A549 (cell line): Measurements from ENCODE around the gene TAF1B. TPM values are rescaled to one million over a fixed set of nuclear protein-coding genes. Genes with fewer than 3 reads are reported as not detected.

ENCODE experiments used
- ATAC-seq, 2 experiments: fragments of 200-7000 bp in 1 of 2; fragments of >200 bp in 1 of 2; cut with Nextera tagmentation in 1 of 2; cut with Tn5 transposase in 1 of 2; 3 replicates each; pipeline versions ENCODE4 v1.8.0 to v1.9.1; 2018 to 2020; ENCODE audit warnings: mild to moderate bottlenecking in 1 of 2, moderate library complexity in 1 of 2
- CTCF ChIA-PET: fragments of 300-600 bp; sonication (Branson Sonifier 250); formaldehyde crosslinking; extraction: SDS; loops from one replicate; lab custom pipeline; 2021; ENCODE audit warnings: antibody characterized with exemption, inconsistent platforms; lab: Yijun Ruan, JAX
- POLR2A ChIA-PET: fragments of 350-600 bp; formaldehyde crosslinking; extraction: SDS; loops from one replicate; lab custom pipeline; 2021; ENCODE audit warnings: antibody characterized with exemption, inconsistent platforms; lab: Yijun Ruan, JAX
- DNase-seq, 2 experiments: peaks; one replicate each; pipeline versions ENCODE4 v3.0.0 to v3.0.0-alpha.2; 2011 to 2016; ENCODE audit warnings: low read depth in 1 of 2, low spot score in 1 of 2
- FAIRE-seq: peaks from 2 replicates; lab custom pipeline; 2011; peaks lifted over from hg19 to GRCh38; lab: Jason Lieb, UNC
- H3K27ac ChIP-seq, 2 experiments: fragments of >200 bp; sonication (Bioruptor Twin); formaldehyde crosslinking; 3 replicates each; pipeline ENCODE4 v1.5.1; 2016 to 2017
- H3K4me1 ChIP-seq: fragments of >200 bp; sonication (Bioruptor Twin); formaldehyde crosslinking; 3 replicates; pipeline ENCODE4 v1.6.1; 2016
- H3K4me2 ChIP-seq: fragments of >200 bp; sonication (Bioruptor Twin); formaldehyde crosslinking; 3 replicates; pipeline ENCODE4 v1.6.1; 2016
- H3K4me3 ChIP-seq: fragments of >200 bp; sonication (Bioruptor Twin); formaldehyde crosslinking; 3 replicates; pipeline ENCODE4 v1.5.1; 2016
- H3K9me3 ChIP-seq: fragments of >200 bp; sonication (Bioruptor Twin); formaldehyde crosslinking; 3 replicates; pipeline ENCODE4 v1.6.1; 2016
- CBX2 ChIP-seq: fragments of 200-600 bp; sonication (generic); IDR thresholded peaks from 2 replicates; pipeline ENCODE4 v1.6.1; 2016; ENCODE audit warnings: low read depth, mild to moderate bottlenecking, borderline replicate concordance
- CBX8 ChIP-seq: fragments of 200-600 bp; sonication (generic); IDR thresholded peaks from 2 replicates; pipeline ENCODE4 v1.6.1; 2016
- CHD2 ChIP-seq: fragments of 150-350 bp; IDR thresholded peaks from 2 replicates; pipeline ENCODE4 v1.6.1; 2014; ENCODE audit warnings: low read length; ENCODE audit not compliant: partially characterized antibody
- CHD4 ChIP-seq: fragments of 200-600 bp; sonication (generic); IDR thresholded peaks from 2 replicates; pipeline ENCODE4 v1.6.1; 2016; ENCODE audit warnings: antibody characterized with exemption, mild to moderate bottlenecking, borderline replicate concordance
- ELK1 ChIP-seq: fragments of 150-350 bp; IDR thresholded peaks from 2 replicates; pipeline ENCODE4 v1.6.1; 2014; ENCODE audit warnings: low read depth, mild to moderate bottlenecking, low read length
- FOSB ChIP-seq: fragments of 250-450 bp; sonication (Bioruptor Pico); IDR thresholded peaks from 2 replicates; pipeline ENCODE4 v1.5.0; 2020; ENCODE audit warnings: mild to moderate bottlenecking, moderate library complexity
- GATA3 ChIP-seq: IDR thresholded peaks from 2 replicates; pipeline ENCODE4 v1.6.1; 2012; ENCODE audit warnings: borderline replicate concordance
- HEYL ChIP-seq: fragments of 250-450 bp; sonication (Bioruptor Pico); IDR thresholded peaks from 2 replicates; pipeline ENCODE4 v1.8.0; 2021; ENCODE audit warnings: mild to moderate bottlenecking, moderate library complexity
- MAFK ChIP-seq: fragments of 450-650 bp; IDR thresholded peaks from 2 replicates; pipeline ENCODE4 v1.6.1; 2014; ENCODE audit not compliant: partially characterized antibody
- MYC ChIP-seq: IDR thresholded peaks from 2 replicates; pipeline ENCODE4 v1.6.1; 2012; ENCODE audit warnings: mild to moderate bottlenecking, inconsistent platforms, low read length, improper control_type of control experiment, borderline replicate concordance
- NFE2L2 ChIP-seq: fragments of 150-350 bp; conservative IDR thresholded peaks from 2 replicates; pipeline ENCODE4 v1.6.1; 2014; ENCODE audit warnings: low read length
- PBX3 ChIP-seq: IDR thresholded peaks from 2 replicates; pipeline ENCODE4 v1.6.1; 2012
- RARB ChIP-seq: fragments of 250-450 bp; sonication (Bioruptor Pico); IDR thresholded peaks from 2 replicates; pipeline ENCODE4 v1.8.0; 2021; ENCODE audit warnings: mild to moderate bottlenecking, moderate library complexity
- SMC3 ChIP-seq: fragments of >200 bp; sonication (Bioruptor Twin); formaldehyde crosslinking; IDR thresholded peaks from 3 replicates; pipeline ENCODE4 v1.6.1; 2018; ENCODE audit warnings: inconsistent platforms
- TFCP2L1 ChIP-seq: fragments of 250-450 bp; sonication (Bioruptor Pico); IDR thresholded peaks from 2 replicates; pipeline ENCODE4 v1.5.0; 2021; ENCODE audit warnings: mild to moderate bottlenecking
- USF2 ChIP-seq: fragments of 450-650 bp; IDR thresholded peaks from 2 replicates; pipeline ENCODE4 v1.6.1; 2014; ENCODE audit warnings: antibody characterized with exemption
- ZC3H11A ChIP-seq: fragments of 450-650 bp; IDR thresholded peaks from 2 replicates; pipeline ENCODE4 v1.6.1; 2014; ENCODE audit warnings: antibody characterized with exemption, mild to moderate bottlenecking
- ZFP36 ChIP-seq: fragments of 450-650 bp; IDR thresholded peaks from 2 replicates; pipeline ENCODE4 v1.6.1; 2014; ENCODE audit warnings: borderline replicate concordance; ENCODE audit not compliant: partially characterized antibody
- WGBS: methylation state at CpG from one replicate; pipeline ENCODE4 v1.1.6; 2017; ENCODE audit errors: missing lambda C conversion rate; 5-methylcytosine and 5-hydroxymethylcytosine counted together
- polyA plus RNA-seq, 4 experiments: library from polyadenylated mRNA; depleted of rRNA in 3 of 4; stranded (reverse); fragments of >200 nt; fragmentation: RNase III in 1 of 4; extraction: RNeasy Plus Mini Kit Qiagen cat#74134 plus additional on column Dnase treatment in 1 of 4; gene quantifications; 2 replicates in 3 of 4; 3 replicates in 1 of 4; pipeline ENCODE4 v1.2.3, GENCODE V29; 2011 to 2017

Gene TAF1B
- polyA plus RNA-seq, 2 of the 4 experiments (the other 2 are of a cell fraction), result 40.6 to 51.7 TPM

GRCh38 chr2:9897846-9898245, 54.6 kb downstream of the TAF1B start:
- no peak overlapping the region for H3K4me3 ChIP-seq
- peak in 1 of 2 experiments; percentile 26; a peak in 2 of 6 replicates for ATAC-seq
- no peak for DNase-seq
- peaks cover 18% of the 10 kb centered on the region for H3K4me1 ChIP-seq
- TF ChIP-seq MYC, result no peak
- no peak for TF ChIP-seq RARB (CRISPR knock-in tag)
- TF ChIP-seq HEYL (CRISPR knock-in tag), result no peak
- no peak for TF ChIP-seq SMC3
- TF ChIP-seq NFE2L2, result no peak
- no peak for TF ChIP-seq CHD4
- no peak for TF ChIP-seq TFCP2L1 (CRISPR knock-in tag)
- no peak for TF ChIP-seq FOSB (CRISPR knock-in tag)
- TF ChIP-seq GATA3, result no peak
- TF ChIP-seq ZFP36, result no peak
- no peak for TF ChIP-seq USF2
- no peak for TF ChIP-seq CBX2
- no peak for TF ChIP-seq ELK1
- H3K27ac ChIP-seq, result 0 out of 6 replicates have a peak overlapping the region, but pooled peaks of 1 of the 2 experiments have one; percentile 5
- FAIRE-seq, result no peak
- peak overlapping the region; percentile 57 for H3K4me2 ChIP-seq
- ChIA-PET POLR2A (interaction anchor here (1.1 kb wide), 1 partner anchor 55 kb away, joined by 4 read pairs; the partner anchor contains the start of gene TAF1B), CTCF (interaction anchor here (0.6 to 1.7 kb wide), 4 partner anchors 13 to 893 kb away, joined by 3 to 6 read pairs (median 3); no protein-coding TSS in a partner anchor)
- WGBS, result 83% methylated on average over 2 of the region's 2 CpGs
- H3K9me3 ChIP-seq, result no peaks in the 10 kb centered on the region

GRCh38 chr2:9905413-9905812, 62.1 kb downstream of the TAF1B start:
- POLR2A ChIA-PET, result no interaction called here

More at GRCh38 chr2:9905413-9905812, 62.1 kb downstream of the TAF1B start:
- no peaks in the 10 kb centered on the region for H3K4me1 ChIP-seq
- no peak overlapping the region for H3K4me3 ChIP-seq
- CTCF ChIA-PET, result interaction anchor here (1.0 kb wide), 1 partner anchor 9 kb away, joined by 3 read pairs; no protein-coding TSS in a partner anchor
- 62% methylated on average over 1 of the region's 1 CpG for WGBS
- DNase-seq, result no peak
- no peak overlapping the region for H3K27ac ChIP-seq
- no peak for TF ChIP-seq CBX8
- TF ChIP-seq USF2, result no peak
- no peak for TF ChIP-seq NFE2L2
- TF ChIP-seq ZFP36, result no peak
- no peak for TF ChIP-seq PBX3
- TF ChIP-seq MAFK, result no peak
- no peak for TF ChIP-seq CHD2
- no peak for TF ChIP-seq ZC3H11A
- no peak for ATAC-seq
- H3K9me3 ChIP-seq, result no peaks in the 10 kb centered on the region
- FAIRE-seq, result no peak
- H3K4me2 ChIP-seq, result no peak overlapping the region
